GM13977 (cell line): ENCODE results near the gene DYNLL1.
"Not testable (repeated sequence)": the region's sequence is repeated elsewhere in the genome, so short reads cannot be mapped to it uniquely, and the experiment has no call there.

Experiments
- DNase-seq: peaks from one replicate; pipeline ENCODE4 v3.0.0; 2012; ENCODE audit warnings: low spot score
- CTCF ChIP-seq: IDR thresholded peaks from 2 replicates; pipeline ENCODE4 v1.5.1; 2012; ENCODE audit warnings: mild to moderate bottlenecking, control low read depth; ENCODE audit not compliant: insufficient read depth; ENCODE audit errors: extremely low read depth, missing control alignments
- in situ Hi-C: fragments of 300-500 bp; cut with MboI; formaldehyde crosslinking; loops from one replicate; pipeline ENCODE4 v1.12.0; 2022; ENCODE audit warnings: low sequenced_read_pairs, low pct_unique_long_range_greater_than_20kb, mixed read lengths, inconsistent platforms; ENCODE audit not compliant: unreplicated experiment

DYNLL1 gene

GRCh38 chr12:120495731-120496412 is at the start of gene DYNLL1:
DYNLL1 (plus strand) TSS chr12:120496113; CDS start chr12:120496422, 309 bp downstream.
- DNase-seq, result peak; percentile 98
- no peak for TF ChIP-seq CTCF
- in situ Hi-C loops, result no loop called here

DNA sequence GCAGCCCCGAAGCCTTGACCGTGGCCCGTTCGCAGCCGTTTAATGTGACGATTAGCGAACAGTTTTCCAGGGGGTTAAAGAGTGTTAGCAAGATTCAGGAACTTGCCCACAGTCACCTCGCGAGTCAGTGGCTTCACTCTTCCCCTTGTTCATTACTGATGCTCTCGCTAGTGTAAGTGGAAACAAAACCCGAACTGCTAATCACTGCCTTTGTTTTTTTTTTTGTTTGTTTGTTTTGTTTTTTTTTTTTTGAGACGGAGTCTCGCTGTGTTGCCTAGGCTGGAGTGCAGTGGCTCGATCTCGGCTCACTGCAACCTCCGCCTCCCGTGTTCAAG is 49.1 kb upstream of the DYNLL1 start:
- in situ Hi-C loops, DNase-seq: not testable (repeated sequence)

DNA sequence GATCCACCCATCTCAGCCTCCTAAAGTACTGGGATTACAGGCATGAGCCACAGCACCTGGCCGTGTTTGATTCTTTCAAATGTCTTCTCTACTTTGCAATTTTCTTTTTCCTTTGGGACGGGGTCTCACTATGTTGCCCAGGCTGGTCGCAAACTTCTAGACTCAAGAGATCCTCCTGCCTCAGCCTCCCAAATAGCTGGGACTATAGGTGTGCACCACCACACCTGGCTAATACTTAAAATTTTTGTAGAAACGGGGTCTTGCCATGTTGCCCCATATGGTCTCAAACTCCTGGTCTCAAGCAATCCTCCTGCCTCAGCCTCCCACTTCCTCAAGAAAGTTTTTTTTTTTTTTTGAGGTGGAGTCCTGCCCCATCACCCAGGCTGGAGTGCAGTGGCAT is 47.9 kb upstream of the DYNLL1 start:
- DNase-seq, result no peak
- no peak for TF ChIP-seq CTCF
- in situ Hi-C loops, result no loop called here

GRCh38 chr12:120452524-120452923 is 43.4 kb upstream of the DYNLL1 start:
- in situ Hi-C loops, DNase-seq: not testable (repeated sequence)

DNA sequence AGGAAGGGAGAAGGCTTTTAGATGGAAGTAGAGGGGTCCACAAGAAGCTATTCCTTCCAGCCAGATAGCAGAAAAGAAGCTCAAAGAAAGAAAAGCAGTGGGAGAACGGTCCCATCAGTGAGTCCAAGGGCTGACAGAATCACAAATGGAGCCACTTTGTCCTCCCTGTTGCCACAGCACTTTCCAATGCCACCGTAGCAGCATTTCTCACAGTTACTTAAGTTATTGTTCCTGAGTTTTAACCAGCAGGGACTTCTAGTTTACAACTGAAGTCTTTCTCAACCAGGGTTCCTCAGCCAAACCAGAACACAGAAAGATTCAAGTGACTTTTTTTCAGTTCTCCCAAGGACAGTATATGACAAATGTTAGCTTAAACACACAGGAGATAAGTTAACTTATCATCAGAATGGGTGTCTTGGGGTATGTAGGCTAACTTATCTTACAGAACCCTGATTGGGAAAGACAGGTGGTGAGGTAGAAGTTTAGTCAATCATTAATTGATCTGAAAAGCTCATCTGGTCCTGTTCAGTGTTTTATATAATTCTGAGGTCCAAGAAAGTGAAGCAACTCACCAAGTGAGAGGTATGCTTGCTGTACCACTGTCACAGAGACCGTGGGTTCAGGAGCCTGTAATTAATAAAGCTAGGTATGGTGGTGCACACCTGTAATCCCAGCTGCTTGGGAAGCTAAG is 42.7 kb upstream of the DYNLL1 start:
- TF ChIP-seq CTCF, result no peak
- in situ Hi-C loops, result no loop called here
- DNase-seq, result no peak

GRCh38 chr12:120453977-120454376 is 41.9 kb upstream of the DYNLL1 start:
- peak; percentile 56 for DNase-seq
- in situ Hi-C loops, result no loop called here
- peak; percentile 65 for TF ChIP-seq CTCF

DNA sequence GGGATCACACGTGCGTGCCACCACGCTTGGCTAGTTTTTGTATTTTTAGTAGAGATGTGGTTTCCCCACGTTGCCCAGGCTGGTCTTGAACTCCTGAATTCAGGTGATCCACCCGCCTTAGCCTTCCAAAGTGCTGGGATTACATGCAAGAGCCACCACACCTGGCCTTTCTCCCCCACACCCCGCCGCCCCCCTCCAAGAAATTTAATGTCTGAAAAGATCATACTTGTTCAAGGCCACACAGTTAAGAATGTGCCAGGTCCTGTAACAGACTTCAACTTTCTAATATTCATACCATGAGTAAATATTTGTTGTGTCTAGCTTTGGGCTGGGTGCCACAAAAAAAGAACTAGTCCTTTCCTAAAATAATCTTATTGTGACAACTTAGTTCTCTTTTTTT is 40.6 kb upstream of the DYNLL1 start:
- in situ Hi-C loops, result no loop called here
- DNase-seq, result no peak
- TF ChIP-seq CTCF, result no peak

DNA sequence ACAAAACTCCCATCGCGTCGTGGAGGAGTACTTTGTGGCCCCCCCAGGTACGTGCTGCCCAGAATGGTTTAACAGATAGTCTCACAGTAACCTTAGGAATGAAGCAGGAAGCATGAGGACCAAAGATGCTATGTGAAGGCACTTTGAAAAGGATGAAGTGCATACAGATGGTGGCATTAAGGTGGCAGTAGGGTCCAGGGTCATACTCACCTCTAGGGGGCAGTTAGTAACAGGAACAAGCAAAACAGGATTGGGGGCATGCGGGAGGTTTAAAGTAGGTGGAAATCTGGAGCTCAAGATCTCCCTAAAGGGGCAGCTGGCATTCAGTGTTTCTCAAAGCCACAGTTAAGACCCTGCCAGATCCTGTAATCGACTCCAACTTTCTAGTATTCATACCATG is 38.8 kb upstream of the DYNLL1 start:
- in situ Hi-C loops, result no loop called here
- TF ChIP-seq CTCF, result peak; percentile 45

More for the DNA sequence above, 38.8 kb upstream of the DYNLL1 start:
- DNase-seq, result no peak
